AG04449 (cell line): ENCODE measurements around the gene MYO5A.
"Not testable (repeated sequence)": the region's sequence is repeated elsewhere in the genome, so short reads cannot be mapped to it uniquely, and the experiment has no call there.

ENCODE experiments used
- CTCF ChIA-PET: fragments of 350-600 bp; formaldehyde crosslinking; extraction: SDS; loops from one replicate; lab custom pipeline; 2021; ENCODE audit warnings: antibody characterized with exemption; lab: Yijun Ruan, JAX
- POLR2A ChIA-PET: fragments of 400-600, 350-600 bp; formaldehyde crosslinking; extraction: SDS; loops from one replicate; lab custom pipeline; 2020; ENCODE audit warnings: antibody characterized with exemption, inconsistent platforms; lab: Yijun Ruan, JAX
- DNase-seq: peaks from one replicate; pipeline ENCODE4 v3.0.0-alpha.2; 2010; ENCODE audit warnings: low read depth, low spot score
- H3K4me3 ChIP-seq: 2 replicates; pipeline ENCODE4 v1.5.1; 2011; ENCODE audit warnings: low read depth, mild to moderate bottlenecking, control low read depth, low read length
- CTCF ChIP-seq: IDR thresholded peaks from one replicate; pipeline ENCODE4 v1.5.1; 2011; ENCODE audit warnings: mild to moderate bottlenecking, moderate library complexity, low read length, control low read depth, inconsistent platforms; ENCODE audit not compliant: insufficient read depth; ENCODE audit errors: missing control alignments

Gene MYO5A

DNA sequence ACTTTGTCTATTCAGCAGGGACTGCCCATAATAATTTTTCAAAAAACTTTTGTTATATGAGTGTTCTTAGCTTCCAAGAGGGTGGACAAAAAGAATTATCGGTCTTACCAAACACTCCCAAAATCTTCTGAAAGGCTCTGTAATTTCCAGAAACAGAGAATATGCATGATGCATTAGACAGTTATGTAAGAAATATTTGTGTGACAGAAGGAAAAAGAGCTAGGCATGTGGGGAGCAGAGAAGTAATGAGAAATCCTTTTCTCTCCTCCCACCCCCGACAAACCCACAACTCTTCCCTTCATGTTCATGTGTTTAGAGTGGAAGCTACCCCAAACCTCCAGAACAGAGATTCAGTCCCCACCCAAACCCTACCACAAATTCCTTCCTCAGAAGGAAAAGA, 86.8 kb downstream of the MYO5A start:
- DNase-seq, result no peak
- TF ChIP-seq CTCF, result no peak
- ChIA-PET POLR2A (interaction anchor here (0.6 kb wide), 1 partner anchor 1819 kb away, joined by 3 read pairs; no protein-coding TSS in a partner anchor), CTCF (interaction anchor here (0.6 to 1.5 kb wide), 3 partner anchors 22 to 293 kb away, joined by 3 to 7 read pairs (median 4); no protein-coding TSS in a partner anchor)
- no peak overlapping the region for H3K4me3 ChIP-seq

DNA sequence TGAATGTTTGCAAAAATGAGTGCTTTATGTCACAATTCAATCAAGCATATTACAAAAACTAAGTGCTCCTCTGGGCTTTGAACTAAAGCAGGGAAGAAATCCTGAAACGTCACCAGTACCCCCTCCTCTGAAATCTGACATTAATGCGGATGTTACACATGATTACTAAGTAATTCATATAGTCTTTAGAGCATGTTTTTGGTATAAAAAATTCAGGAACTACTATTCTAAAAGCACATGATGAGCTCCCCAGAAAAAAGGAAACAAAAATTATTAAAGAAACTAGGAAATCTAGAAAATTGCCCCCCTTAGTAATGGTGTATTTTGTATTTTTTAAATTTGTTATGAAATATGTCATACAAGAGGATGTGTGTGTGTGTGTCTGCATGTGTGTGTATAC, 87.7 kb downstream of the MYO5A start:
- CTCF ChIA-PET, result interaction anchor here (0.9 to 1.5 kb wide), 2 partner anchors 10 to 294 kb away, joined by 3 to 4 read pairs; no protein-coding TSS in a partner anchor
- DNase-seq, result no peak
- H3K4me3 ChIP-seq, result no peak overlapping the region
- TF ChIP-seq CTCF, result no peak
- POLR2A ChIA-PET, result interaction anchor here (0.6 kb wide), 1 partner anchor 82 kb away, joined by 4 read pairs; no protein-coding TSS in a partner anchor

DNA sequence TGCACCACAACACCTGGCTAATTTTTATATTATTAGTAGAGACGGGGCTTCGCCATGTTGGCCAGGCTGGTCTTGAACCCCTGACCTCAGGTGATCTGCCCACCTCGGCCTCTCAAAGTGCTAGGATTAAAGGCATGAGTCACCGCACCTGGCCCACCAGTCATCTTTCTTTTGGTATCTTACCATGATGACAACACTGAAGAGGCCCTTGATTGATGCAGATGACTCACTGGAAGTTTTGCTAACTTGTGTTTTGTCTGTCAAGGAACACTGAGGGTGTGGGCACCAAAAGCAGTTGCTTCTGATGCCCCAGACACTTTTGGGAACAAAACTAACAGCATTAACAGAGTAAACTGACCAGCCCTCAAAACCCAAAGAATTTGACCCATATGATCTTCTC, 88.3 kb downstream of the MYO5A start:
- no peak overlapping the region for H3K4me3 ChIP-seq
- DNase-seq, result no peak
- POLR2A ChIA-PET, result interaction anchor here (0.6 kb wide), 1 partner anchor 82 kb away, joined by 4 read pairs; no protein-coding TSS in a partner anchor
- no peak for TF ChIP-seq CTCF
- CTCF ChIA-PET, result interaction anchor here (0.9 kb wide), 1 partner anchor 9 kb away, joined by 3 read pairs; no protein-coding TSS in a partner anchor

- ChIA-PET CTCF (no interaction called here), POLR2A (no interaction called here)
- TF ChIP-seq CTCF, result no peak
- no peak for DNase-seq
- no peak overlapping the region for H3K4me3 ChIP-seq
Observed at GRCh38 chr15:52439470-52439869, 89.2 kb downstream of the MYO5A start.

DNA sequence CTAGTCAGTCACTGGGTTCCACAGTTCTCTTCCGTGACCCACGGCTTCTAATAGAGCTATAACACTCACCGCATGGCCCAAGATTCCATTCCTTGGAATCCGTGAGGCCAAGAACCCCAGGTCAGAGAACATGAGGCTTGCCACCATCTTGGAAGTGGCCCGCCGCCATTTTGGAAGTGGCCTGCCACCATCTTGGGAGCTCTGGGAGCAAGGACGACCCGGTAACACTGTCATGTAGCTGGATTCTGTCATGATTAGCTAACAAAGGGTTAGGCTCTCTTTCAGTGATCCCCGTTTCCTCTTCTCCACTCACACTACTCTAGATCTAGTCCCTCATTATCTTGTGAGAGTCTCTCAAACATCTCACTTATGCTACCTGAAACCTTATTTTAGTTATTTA, 89.6 kb downstream of the MYO5A start:
- DNase-seq, CTCF ChIA-PET, H3K4me3 ChIP-seq, POLR2A ChIA-PET: not testable (repeated sequence)

DNA sequence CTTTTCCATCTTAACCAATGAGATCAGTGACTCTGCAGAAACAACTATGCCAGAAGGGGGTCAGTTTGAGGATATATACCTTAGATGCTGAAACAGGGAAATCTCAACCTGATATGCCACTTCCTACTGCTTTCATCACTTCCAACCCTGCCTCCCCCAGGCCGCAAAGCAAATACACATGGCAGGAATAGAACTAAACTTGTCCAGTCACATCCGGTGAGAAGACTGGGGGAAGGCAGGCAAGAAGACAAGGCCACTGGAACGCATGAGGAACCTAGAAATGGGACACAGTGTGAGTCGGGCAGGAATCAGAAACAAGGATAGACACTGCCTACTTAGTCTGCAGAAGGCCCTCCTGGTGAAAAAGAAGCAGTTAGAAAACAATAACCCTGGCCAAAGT, 90.6 kb downstream of the MYO5A start:
- CTCF ChIA-PET, result no interaction called here
- POLR2A ChIA-PET, result no interaction called here
- DNase-seq, result no peak
- no peak for TF ChIP-seq CTCF
- H3K4me3 ChIP-seq, result no peak overlapping the region

DNA sequence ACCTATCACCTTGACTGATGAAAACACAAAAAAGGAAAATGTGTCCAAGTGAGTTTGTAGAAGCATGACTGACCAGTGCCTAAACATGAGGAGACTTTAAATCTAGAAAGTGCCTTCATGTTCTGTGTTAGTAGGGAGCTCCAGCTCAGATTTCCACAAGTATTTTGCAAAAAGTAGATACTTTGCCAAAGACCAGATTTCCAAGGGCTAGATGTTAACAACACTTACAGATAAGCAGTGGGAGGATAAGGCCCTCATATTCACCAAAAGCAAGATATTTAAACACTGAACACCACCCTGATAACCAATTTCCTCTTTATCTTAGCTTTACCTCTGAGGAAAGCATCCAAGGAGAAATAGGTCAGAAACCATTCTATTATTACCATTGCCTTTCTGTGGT, 91.0 kb downstream of the MYO5A start:
- TF ChIP-seq CTCF, result no peak
- DNase-seq, result no peak
- CTCF ChIA-PET, result no interaction called here
- POLR2A ChIA-PET, result no interaction called here
- no peak overlapping the region for H3K4me3 ChIP-seq
